Activated T-helper 1 cell treated with Interleukin-2 at 50 U/mL for 16 hours (primary cell): Measurements from ENCODE around the gene STK10.

Source experiments
- DNase-seq: peaks from one replicate; pipeline ENCODE4 v3.0.0-alpha.2; 2020; ENCODE audit warnings: low read depth

STK10 gene

GRCh38 chr5:172008111-172008455, 179.9 kb downstream of the STK10 start:
- no peak for DNase-seq

DNA sequence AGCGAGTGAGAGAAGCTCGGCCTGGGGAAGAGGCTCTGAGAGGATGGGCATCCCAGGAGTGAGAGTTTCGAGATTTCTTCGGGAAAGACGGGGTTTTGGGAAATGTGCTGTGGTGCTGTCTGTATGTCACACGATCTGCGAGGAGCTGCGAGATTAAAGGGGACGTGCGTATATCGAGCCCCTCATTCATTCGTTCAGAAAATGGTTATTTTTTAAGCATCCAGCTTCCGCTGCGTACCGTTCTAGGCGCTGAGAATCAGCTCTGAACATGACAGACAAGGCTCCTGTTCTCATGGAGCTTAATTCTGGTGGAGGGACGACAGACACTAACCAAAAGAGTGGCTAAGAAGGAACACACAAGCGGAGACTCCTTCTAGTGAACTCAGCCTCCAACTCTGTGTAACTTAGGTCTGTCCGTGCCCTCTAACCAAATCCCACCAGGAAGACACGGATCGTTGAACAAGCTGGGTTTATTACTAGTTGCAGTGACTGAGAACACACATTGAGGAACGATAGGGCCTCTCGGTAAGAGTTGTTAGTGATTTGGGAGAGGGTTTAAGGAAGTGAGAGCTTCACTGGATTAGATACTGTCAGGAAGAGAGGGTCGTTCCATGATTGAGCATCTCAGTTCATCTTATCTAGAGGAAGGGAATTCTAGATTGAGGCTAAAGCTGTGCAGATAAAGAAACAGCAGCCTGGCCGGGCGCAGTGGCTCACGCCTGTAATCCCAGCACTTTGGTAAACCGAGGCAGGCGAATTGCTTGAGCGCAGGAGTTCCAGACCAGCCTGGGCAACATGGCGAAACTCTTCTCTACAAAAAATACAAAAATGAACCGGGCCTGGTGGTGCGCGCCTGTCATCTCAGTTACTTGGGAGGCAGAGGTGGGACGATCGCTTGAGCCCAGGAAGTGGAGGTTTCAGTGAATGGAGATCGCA, 180.6 kb downstream of the STK10 start:
- DNase-seq, result no peak

- peak; percentile 91 for DNase-seq
These were observed 181.5 kb downstream of the STK10 start, which contains the start of gene FBXW11 for GRCh38 chr5:172006321-172007174. Gene FBXW11 (minus strand): TSS chr5:172006638. CDS start chr5:172006502, 136 bp downstream.

DNA sequence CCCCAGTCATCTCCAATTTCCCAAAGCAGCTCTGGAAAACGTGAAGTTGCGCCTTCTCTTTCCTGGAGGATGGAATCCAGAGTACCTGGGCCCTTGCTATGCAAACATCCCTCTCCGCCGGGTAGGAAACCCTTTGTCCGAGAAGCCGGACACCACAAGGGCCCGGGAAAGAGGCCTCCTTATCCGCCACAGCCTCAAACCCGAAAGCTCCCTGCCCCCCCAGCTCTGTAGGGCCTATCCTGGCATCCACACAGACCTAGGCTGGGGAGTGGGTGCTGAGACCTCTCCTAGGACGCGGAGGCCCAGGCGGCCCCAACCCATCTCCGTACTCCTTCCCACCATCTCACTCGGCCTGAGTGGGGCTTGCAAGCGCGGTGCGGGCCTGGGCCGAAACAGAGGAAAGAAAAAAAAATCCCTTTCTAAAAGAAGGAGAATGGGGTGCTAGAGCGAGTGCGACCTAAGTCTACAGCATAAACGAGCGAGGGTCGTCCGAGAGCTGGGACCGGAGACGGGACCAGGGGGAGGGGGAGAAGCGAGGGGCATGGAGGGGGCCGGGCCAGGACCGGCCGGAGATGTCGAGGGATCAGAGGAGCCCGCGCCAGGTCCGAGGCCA, 182.2 kb downstream of the STK10 start:
- peak; percentile 4 for DNase-seq

GRCh38 chr5:172004824-172005237, 183.2 kb downstream of the STK10 start:
- no peak for DNase-seq

DNA sequence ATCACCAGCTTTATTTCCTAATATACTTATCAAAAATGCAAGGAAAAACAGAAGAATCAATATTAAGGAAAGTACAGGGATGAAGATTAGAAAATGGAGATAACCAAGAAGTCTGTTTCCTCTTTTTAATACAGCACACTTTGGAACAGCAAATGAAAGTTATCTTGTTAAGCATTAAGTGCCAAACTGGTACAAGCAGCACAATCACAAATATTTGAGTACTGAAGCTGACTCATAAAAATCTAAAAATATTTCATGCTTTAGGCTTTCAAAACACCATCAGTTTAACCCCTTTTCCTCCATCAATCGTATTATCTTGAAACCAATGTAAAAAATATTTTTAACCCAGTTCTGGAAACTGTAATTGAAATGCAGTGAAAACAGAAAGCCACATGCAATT, 184.3 kb downstream of the STK10 start:
- DNase-seq, result no peak

- DNase-seq, result no peak
These were observed 185.0 kb downstream of the STK10 start for GRCh38 chr5:172002840-172003512.

GRCh38 chr5:172002310-172002709, 185.7 kb downstream of the STK10 start:
- DNase-seq, result no peak

- no peak for DNase-seq
These were observed 188.1 kb downstream of the STK10 start for GRCh38 chr5:171999877-172000276.

DNA sequence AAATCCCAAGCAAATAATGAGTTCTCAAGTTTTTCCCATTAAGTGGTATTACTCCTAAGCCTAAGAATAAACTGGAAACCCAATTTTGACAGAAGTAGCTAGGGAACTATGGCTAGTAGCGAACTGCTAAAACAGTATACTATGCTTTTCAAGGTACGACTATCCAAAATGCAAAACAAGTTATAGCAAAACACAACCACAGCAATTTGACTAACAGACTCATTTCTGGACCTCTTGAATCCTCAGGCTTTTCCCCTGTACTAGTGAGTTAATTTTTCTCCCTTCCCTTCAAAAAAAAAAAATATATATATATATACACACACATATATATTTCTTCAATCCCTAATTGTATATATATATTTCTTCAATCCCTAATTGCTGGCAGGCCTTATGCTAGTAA, 188.9 kb downstream of the STK10 start:
- DNase-seq, result no peak

- no peak for DNase-seq
These were observed 191.0 kb downstream of the STK10 start for GRCh38 chr5:171997011-171997410.

DNA sequence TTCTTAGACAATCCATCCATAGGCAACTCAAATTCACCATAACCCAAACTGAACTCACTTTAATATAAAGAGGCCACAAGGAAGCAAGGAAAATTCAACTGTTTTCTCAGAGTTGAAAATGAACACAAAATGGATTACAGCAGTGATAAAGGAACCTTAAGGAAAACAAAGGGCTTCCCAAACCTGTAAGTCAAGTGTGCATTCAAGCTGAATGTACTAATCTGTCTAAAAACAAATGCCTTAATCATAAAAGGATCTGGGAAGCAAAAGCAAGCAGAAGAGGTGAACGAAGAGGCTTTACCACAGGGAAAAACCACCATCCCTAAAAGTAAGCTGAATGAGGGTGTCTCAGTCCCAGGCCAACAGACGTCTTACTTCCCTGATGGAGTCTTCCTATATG, 195.2 kb downstream of the STK10 start:
- DNase-seq, result no peak

GRCh38 chr5:171992305-171992704, 195.7 kb downstream of the STK10 start:
- DNase-seq, result no peak
